Stimulated activated CD4-positive, alpha-beta T cell treated with anti-CD3 and anti-CD28 coated beads, Interleukin-15, amount 100 ng/mL, for 24 hours (primary cell): Measurements from ENCODE around the gene LRMDA.

Experiments used
- DNase-seq: peaks from one replicate; pipeline ENCODE4 v3.0.0-alpha.2; 2020

The LRMDA gene

DNA sequence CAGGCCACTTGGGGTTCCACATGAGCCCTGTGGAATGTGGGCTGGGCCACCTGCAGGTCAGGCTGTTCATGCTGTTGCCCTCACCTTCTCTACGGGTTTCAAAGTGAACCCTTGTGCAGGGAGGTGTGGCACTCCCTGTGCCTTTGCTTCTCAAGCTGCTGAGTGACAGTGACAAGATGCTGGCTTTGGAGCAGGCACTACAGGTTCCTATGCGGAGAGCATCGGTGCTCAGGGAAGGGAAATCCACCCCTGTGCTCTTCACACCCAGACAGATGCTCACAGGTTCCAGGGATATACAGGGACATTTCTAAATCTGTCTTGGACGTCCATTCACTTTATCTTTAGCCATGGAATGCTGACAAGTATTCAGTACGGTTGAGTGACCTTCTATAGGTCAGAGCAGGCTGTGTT lies 1005.0 kb downstream of the LRMDA start:
- DNase-seq: no peak

DNA sequence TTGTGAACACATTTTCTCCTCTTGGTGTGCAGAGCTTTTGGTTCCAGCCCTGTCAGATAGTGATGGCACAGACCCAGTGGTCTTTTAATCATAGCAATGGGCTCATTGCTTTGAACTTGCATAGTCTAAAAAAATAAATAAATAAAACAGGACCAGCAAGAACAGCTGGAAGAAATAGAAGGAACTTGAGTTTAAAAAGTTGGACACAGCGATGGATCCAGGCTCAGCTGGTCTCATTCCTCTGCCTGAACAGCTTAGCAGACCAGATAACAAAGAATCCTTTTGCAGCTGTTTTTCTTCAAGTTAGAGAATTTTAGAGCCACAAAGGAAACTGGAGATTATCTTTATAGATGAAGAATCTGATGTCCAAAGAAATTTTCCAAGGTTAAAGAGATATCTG lies 1005.6 kb downstream of the LRMDA start:
- no peak for DNase-seq

DNA sequence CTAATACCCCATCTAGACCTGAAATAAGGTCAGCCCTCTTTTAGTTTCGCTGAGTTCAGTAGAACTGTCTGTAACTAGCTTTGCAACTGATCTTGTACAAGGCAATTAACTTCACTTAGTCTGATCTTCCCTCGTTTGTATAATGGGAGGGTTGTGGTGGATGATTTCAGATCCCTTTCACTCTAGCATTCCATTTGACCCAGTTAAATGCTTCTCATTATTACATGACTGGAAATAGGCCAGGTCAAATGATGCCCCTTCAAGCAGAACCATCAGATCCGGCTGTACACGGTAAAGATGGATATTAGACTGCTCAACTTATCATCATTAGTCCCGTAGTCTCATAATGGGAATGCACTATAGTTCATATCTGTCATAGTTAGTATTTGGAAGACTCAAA lies 1009.0 kb downstream of the LRMDA start:
- DNase-seq: no peak

DNA sequence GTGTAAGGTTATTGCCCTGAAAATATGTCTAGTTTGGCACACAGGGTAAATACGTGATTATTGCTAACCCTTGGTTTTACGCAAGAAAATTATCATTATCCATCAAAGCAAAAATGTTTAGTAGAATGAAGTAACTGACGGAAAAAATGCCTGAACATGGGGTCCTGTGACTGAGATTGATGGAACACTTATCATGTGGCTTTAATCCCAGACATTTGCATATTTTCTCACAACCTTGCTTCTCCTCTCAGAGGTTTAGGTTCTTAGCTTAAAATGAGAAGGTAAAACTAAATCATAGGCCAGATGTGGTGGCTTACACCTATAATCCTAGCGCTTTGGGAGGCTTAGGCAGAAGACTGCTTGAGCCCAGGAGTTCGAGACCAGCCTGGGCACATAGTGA lies 1010.7 kb downstream of the LRMDA start:
- no peak for DNase-seq

DNA sequence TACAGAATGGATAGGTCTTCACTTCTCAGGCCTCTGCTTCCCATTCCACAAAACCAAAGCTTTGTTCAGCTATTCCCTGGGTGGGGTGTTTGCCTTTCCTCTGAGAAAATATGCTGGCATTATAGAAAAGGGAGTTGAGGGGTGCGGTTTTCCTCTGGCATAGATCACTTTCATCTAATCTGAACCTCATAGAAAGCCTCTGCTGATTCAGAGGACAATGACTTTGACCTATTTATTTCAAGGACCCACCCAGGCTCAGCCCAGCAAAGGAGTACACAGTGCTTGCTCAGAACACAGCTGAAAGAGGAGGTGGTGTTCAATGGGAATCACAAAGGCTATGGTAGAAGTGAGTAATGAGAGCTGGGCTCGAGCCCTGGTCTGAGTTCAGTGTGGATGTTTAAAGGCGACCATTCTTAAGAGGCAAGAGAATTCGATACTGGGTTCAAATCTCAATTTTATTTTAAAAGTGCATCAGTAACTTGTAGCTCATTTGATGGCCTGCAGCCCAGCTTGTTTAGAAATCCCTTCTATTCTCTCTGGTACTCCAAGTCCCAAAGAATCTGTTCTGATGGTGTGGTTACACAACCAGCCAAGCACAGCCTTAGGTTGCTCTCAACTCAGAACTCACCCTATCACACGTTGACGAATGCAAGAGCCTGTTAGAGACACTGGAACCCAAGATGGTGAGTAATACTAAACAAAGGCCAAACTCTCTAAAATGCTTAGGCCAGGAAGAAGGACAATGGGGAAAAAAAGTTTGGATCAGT lies 1012.8 kb downstream of the LRMDA start:
- no peak for DNase-seq

DNA sequence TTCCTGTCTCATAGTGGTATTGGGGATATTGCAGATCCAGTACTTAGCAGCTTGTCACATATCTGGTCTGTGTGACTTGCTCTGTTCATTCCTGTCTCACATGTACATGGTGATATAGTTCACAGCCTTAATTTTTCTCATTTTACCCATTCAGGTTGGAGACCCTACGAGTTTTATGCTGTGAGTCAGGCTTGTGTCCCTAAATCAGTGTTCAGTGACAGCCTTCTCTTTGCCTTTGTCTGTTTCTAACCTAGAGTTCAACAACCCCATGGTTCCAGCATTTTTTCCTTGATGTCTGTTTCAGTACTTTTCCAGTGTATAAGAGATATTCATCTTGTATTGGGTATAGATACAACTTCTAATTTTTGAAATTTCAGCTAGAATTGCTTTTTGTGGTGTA lies 1016.2 kb downstream of the LRMDA start:
- no peak for DNase-seq

DNA sequence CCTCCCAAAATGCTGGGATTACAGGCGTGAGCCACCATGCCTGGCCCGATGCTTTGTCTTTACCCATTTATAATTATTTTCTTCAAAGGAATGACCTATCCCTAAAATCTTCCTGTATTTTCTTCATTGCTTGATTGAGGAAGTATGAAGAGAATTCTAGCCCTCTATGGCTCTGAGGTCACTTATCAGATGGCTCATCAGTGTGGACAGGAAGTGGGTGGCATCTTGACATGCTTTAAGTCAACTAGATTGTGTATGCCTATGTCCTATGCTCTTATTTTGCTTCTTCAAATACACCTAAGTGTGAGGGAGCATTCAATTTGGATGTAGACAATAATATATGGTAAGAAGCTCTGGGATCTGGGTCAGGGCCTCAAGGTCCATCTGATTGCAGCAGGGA lies 1020.5 kb downstream of the LRMDA start:
- DNase-seq: no peak

DNA sequence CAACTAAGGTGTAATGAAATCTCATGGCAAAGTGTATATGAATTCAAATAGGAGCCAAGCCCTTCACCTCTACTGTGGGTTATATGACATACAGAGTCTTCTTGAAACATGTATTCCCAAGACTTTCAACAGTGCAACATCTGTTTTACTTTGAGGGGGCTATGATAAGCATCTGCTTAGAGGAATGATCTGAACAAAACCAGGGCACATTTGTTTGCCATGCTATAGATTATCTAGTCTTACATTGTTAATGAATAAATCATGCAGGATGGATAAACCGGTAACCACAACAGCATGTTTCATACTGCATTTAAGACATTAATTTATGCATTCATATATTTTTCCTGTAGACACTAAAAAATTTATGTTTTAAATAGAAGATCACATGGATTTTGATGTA lies 1021.9 kb downstream of the LRMDA start:
- no peak for DNase-seq

DNA sequence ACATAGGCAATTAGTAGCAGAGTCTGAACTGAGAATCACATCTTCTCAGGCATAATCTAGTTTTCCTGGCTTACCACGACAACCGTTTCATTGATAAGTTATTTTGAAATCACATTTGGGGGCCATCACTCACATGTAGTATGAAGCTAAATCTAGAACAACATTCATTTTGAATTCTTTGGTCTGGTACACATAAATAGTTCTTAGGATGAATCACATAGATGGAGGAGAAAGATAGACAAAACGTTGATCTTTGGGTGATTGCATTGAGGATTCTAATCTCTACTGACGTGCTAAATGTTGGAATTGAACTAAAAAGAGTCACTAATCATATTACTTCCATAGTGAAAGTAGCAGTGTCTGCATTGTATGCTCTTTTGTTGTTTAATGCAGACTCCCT lies 1022.6 kb downstream of the LRMDA start:
- no peak for DNase-seq

DNA sequence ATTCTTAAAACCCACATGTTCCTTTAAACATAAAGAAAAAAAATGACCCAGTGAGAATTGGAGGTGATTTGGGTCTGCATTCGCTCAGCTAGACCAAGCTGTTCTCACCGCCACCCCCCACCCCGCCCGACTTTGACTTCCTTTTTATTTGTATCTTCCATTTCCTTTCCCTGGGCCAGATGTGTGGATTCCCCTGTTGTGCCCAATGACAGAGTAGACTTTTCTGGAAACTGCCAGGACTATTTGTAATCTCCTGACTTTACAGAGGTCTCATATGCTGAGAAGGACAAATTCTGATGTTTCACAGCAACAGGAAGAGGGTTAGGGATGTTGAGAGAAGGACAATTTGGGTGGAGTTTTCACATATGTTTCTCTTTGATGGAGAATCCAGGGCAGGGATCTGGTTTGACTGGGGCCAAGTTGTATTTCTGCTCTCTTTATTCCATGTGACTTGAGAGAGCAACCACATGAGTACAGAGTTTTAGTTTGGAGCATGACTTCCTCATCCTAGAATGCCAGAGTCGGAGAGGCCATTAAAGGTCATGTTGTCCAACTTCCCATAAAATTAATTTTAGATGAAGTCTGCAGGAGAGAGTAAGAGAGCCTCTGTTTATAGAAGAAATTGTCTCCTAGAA lies 1023.2 kb downstream of the LRMDA start:
- no peak for DNase-seq

DNA sequence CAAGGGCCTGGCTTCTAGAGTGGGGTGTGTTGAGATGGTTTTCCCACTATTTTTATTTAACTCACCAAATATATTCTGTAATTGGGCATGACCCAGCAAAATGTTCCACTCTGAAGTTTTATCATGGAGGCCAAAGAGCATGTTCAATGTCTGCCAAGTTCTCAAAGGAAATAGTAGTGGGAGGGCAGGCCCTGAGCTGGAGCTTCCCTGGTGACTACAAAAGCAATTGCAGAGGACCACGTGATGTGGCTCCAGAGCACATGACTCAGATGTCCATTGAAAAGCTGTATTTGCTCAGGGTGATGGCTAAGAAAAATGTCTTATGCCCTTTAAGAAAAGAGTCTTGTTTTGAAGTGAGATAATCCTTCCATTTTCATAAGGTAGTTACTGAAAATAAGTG lies 1024.8 kb downstream of the LRMDA start:
- DNase-seq: no peak

DNA sequence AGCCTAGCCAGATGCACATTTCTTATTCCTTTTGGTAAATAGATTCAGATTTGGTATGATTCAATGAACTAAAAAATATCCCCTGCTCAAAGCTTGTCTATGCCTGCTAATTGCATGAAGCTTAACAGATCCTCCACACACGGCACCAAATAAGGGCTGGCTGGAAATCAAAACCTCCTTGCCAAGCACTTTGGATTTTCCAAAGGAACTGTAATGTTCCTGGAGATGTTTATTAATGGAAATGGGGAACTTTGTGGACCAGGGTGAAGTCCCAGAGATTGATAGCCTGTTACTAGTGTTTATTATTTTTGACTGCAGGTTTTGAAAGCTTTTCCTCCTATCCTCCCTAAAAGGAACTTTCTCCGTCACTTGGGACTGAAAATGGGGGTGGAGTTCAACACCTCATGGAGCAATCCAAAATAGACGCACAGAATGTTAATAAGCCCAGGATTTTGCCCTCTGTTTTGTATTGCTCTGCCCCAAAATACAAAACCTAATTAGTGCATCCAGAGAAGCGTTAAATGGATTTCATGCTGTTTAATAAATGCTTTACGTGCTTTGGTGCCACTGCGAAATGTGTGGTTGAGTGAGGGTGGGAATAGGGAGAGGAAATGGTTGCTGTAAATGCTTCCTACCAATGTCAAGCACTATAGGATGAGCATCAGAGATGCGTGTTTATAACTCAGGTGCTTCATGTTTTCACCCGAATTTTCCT lies 1027.7 kb downstream of the LRMDA start:
- DNase-seq: no peak

DNA sequence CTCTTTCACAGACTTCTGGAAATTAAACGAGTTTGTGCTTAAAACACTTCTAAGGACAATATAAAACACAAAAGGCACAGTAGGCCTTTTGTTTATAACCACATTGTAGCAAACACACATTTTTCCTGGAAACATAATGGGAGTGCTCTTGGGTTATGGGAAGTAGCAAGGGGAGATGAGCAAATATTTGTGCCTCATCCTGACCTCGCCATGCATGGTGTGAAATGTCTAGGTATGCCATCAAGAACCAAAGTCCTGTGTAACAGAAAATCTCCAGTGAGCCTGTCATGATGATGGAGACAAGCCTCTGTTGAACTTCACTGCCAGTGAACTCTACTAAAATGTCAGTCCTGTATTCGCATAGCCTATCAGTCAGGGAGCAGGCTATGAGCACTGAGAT lies 1029.6 kb downstream of the LRMDA start:
- DNase-seq: no peak

DNA sequence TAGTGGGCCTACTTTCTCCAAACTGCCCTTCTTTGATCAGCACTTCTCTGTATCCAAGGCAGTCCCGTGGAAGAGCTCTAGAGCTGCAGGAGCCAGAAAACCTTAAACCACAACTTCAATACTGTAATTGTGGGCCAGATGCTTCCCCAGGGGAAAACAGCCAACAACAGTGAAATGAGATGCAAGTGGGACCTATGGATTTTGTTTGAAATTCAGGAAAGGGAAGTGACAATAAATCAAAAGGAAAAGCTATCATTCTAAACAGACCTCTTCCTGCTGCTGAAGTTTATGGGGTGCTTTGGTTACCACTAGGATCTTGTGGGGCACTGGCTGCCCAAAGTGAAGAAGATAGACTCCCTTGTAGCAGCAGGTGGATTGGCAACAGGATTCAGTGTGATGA lies 1031.7 kb downstream of the LRMDA start:
- no peak for DNase-seq

DNA sequence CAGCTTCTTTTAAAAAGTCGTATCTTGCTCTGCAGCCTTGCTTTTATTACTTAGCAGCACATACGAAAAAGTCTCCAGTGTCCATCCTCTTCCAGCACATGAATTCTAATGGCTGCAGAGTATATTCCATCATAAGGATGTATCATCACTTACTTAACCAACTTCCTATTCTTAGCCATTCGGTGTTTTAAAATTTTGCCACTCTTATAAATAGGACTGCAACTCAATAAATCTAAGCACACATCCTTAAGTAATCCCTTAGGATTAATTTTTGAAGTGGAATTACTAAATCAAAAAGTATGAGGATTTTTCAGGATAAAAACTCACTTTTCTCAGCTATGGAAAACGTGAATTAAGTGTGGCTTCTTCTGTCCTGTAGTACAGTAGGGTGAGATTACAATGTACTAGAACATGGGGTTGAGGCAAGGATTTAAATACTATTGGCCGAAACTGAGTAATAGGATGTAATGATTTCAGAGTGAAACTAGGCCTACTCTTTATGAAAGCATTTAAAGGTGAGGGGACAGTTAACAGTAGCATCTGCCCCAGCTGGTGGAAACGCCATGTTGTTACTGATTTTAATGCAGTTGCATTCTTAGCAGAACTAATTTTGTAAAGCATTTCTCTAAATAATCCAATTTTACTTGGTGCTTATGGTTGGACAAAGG lies 1035.5 kb downstream of the LRMDA start:
- DNase-seq: no peak

DNA sequence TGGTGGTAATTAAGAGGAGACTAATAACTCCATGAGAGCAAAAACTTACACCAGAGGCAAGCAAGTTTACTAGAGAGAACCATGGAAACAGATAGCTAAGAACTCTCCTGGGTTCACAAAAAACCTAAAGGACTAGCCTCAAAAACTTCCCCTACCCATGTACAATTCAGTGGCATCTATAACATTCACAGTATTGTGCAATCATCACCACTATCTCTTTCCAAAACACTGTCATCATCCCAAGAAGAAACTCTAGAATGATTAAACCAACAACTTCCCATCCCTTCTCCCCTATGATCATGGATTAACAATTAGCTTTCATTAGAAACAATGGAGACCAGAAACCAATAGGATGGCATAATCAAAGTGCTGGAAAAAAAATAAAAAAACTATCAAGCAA lies 1038.3 kb downstream of the LRMDA start:
- DNase-seq: no peak

DNA sequence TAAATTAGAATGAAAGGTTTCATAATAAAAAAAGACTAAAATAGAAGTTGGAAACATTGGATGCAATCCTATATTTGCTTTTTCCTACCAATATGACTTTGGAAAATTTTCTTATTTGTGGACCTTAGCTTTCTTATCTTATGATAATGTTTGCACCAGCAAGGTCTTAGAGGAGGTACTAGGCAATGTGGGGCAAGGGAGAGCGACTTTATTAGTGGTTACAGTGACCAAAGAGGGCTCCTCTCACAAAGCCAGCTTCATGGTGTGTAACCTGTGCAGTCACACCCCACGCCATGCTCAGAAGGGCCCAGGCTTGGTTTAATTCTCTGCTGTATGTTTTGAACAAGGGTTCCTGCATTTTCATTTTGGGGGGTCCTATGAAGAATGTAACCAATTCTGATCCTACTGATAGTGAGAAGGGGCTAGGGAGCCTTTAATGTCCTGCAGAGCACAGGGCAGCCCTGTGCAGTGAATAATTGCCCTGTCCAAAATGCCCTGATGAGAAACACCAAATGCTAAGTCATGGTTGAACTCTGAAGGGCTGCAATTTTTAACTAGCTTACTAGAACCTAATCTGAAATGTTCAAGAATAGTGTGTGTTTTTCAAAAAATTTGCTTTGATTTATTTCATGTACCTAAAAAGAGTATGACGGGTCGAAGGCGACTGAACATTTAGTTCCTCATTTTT lies 1047.8 kb downstream of the LRMDA start:
- no peak for DNase-seq

DNA sequence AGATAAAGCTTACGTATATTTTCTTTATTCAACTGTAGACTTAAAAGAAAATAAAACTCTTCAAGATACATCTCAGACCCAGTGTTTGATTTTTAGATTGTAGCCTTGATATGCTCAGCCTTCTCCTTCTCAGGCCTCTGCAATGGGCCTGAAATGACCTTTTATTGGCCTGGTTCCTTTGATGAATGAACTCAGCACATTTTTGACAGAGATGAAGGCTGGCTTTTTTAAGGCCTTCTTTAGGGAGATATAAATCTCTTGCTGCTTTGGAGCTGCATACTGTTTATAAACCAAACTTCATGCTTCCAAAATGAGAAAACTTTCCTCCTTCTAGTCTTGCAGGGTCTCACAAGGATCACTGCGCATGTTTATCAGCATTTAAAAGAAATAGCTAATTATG lies 1049.8 kb downstream of the LRMDA start:
- DNase-seq: no peak

DNA sequence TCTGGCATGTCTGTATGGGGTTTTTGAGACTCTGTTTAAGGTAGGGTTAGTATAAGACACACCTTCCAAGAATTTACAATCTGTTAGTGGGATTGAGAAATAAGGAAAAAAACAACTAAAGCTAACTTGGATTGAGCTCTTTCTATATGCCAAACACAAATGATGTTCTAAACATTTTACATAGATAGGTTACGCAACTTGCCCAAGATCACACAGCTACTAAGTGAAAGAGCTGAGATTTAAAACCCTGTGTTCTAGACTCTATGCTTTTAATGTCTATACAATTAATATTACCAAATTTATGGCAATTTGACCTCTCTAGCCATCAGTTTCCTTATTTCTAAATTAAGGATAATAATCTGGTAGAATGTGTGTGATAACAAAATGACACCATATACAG lies 1056.2 kb downstream of the LRMDA start:
- DNase-seq: no peak

DNA sequence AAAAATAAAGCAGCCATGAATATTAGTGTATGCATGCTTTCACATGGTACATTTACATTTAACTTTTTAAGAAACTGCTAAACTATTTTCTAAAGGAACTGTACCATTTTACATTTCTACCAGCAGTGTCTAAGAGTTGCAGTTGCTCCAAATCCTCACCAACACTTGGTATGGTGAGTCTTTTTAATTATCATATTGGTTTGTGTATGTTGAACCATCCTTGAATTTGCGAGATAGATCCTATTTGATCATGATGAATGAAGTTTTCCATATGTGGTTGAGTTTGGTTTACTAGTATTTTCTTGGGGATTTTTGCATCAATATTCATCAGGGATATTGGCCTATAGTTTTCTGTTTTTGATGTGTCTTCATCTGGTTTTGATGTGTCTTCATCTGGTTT lies 1057.2 kb downstream of the LRMDA start:
- DNase-seq: no peak

DNA sequence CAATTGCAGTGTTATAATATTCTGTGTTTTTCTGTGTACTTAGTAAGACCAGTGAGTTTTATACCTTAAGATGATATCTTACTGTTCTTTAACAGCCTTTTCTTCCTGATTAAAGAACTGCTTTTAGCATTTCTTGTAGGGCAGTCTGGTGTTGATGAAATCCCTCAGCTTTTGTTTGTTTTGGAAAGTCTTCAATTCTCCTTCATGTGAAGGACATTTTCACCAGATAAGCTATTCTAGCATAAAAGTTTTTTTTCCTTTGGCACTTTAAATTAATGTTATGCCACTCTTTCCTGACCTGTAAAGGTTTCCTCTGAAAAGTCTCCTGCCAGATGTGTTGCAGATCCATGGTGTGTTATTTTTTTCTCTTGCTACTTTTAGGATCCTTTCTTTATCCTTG lies 1059.8 kb downstream of the LRMDA start:
- no peak for DNase-seq

DNA sequence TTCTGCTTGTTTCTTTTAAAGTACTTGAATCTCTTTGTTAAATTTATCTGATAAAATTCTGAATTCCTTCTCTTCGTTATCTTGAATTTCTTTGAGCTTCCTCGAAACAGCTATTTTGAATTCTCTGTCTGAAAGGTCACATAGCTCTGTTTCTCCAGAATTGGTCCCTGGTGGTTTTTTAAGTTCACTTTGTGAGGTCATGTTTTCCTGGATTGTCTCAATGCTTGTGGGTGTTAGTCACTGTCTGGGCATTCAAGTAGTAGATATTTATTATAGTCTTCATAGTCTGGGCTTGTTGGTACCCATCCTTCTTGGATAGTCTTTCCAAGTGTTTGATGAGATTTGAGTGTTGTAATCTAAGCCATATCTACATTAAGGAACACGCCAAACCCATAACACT lies 1060.6 kb downstream of the LRMDA start:
- DNase-seq: no peak
